HL-60 (cell line): ENCODE results near the gene EIPR1.

ENCODE experiments used
- DNase-seq, 2 experiments: peaks; one replicate each; pipeline ENCODE4 v3.0.0-alpha.2; 2010 to 2020; ENCODE audit warnings: low read depth in 1 of 2, low spot score in 1 of 2
- H3K27ac ChIP-seq: fragments of 250-450 bp; sonication (Bioruptor Pico); replicated peaks from 2 replicates; pipeline ENCODE4 v1.5.1; 2020; ENCODE audit warnings: mild to moderate bottlenecking, moderate library complexity
- H3K27me3 ChIP-seq: fragments of 250-450 bp; sonication (Bioruptor Pico); 2 replicates; pipeline ENCODE4 v1.5.1; 2021; ENCODE audit warnings: mild to moderate bottlenecking, moderate library complexity; ENCODE audit not compliant: insufficient read depth, poor library complexity, severe bottlenecking
- H3K4me3 ChIP-seq: replicated peaks from 2 replicates; pipeline ENCODE4 v1.5.1; 2011; ENCODE audit warnings: mild to moderate bottlenecking, control low read depth, low read length; ENCODE audit not compliant: insufficient read depth
- CTCF ChIP-seq: IDR thresholded peaks from one replicate; pipeline ENCODE4 v1.5.1; 2011; ENCODE audit warnings: low read length, control low read depth, inconsistent platforms; ENCODE audit not compliant: insufficient read depth
- GABPA ChIP-seq: IDR thresholded peaks from 2 replicates; pipeline ENCODE4 v1.6.1; 2012; ENCODE audit warnings: low read depth
- POLR2AphosphoS5 ChIP-seq: IDR thresholded peaks from 2 replicates; pipeline ENCODE4 v1.6.1; 2012; ENCODE audit warnings: low read depth
- REST ChIP-seq: IDR thresholded peaks from 2 replicates; pipeline ENCODE4 v1.6.1; 2012; ENCODE audit warnings: low read depth; ENCODE audit not compliant: insufficient replicate concordance
- SPI1 ChIP-seq: IDR thresholded peaks from 2 replicates; pipeline ENCODE4 v1.6.1; 2012; ENCODE audit warnings: low read depth, mild to moderate bottlenecking, borderline replicate concordance

EIPR1 gene

GRCh38 chr2:3146772-3147650, 230.6 kb downstream of the EIPR1 start:
- no peak overlapping the region for H3K27ac ChIP-seq
- no peak for TF ChIP-seq REST
- no peak for TF ChIP-seq POLR2AphosphoS5
- no peak for TF ChIP-seq CTCF
- no peak for TF ChIP-seq GABPA
- no peak for TF ChIP-seq SPI1
- H3K4me3 ChIP-seq, result no peak overlapping the region
- no peaks in the 10 kb centered on the region for H3K27me3 ChIP-seq
- no peak for DNase-seq

GRCh38 chr2:3146175-3146574, 231.4 kb downstream of the EIPR1 start:
- TF ChIP-seq REST (no peak), GABPA (no peak), CTCF (no peak), POLR2AphosphoS5 (no peak), SPI1 (no peak)
- no peak for DNase-seq
- Histone ChIP-seq H3K27ac (no peak overlapping the region), H3K4me3 (no peak overlapping the region), H3K27me3 (no peaks in the 10 kb centered on the region)

- no peak for DNase-seq
- Histone ChIP-seq H3K27me3 (no peaks in the 10 kb centered on the region), H3K27ac (no peak overlapping the region), H3K4me3 (no peak overlapping the region)
- no peak for TF ChIP-seq SPI1
- no peak for TF ChIP-seq REST
- no peak for TF ChIP-seq CTCF
- TF ChIP-seq POLR2AphosphoS5, result no peak
- no peak for TF ChIP-seq GABPA
These were observed 232.1 kb downstream of the EIPR1 start for GRCh38 chr2:3145471-3146021.
